Suppressor macrophage treated with lipopolysaccharide for 4 hours (primary cell): Measurements from ENCODE around the gene RNASE9.
"Not testable (repeated sequence)": the region's sequence is repeated elsewhere in the genome, so short reads cannot be mapped to it uniquely, and the experiment has no call there.

ENCODE experiments used
- DNase-seq: peaks from one replicate; pipeline ENCODE4 v3.0.0-alpha.2; 2020

Gene RNASE9

GRCh38 chr14:20560961-20561360, at the start of gene RNASE9:
TSS of gene RNASE9 (minus strand) at chr14:20561047.
- no peak for DNase-seq

- peak; percentile 67 for DNase-seq
Measured at GRCh38 chr14:20610002-20610765, 49.3 kb upstream of the RNASE9 start.

GRCh38 chr14:20609215-20610001, 48.6 kb upstream of the RNASE9 start:
- peak; percentile 93 for DNase-seq

GRCh38 chr14:20608383-20609110, 47.7 kb upstream of the RNASE9 start:
- DNase-seq = no peak

GRCh38 chr14:20607617-20608016, 46.8 kb upstream of the RNASE9 start:
- no peak for DNase-seq

GRCh38 chr14:20606902-20607242, 46.0 kb upstream of the RNASE9 start:
- DNase-seq = no peak

GRCh38 chr14:20606190-20606901, 45.5 kb upstream of the RNASE9 start:
- peak; percentile 65 for DNase-seq

- DNase-seq = no peak
Measured at GRCh38 chr14:20603813-20604690, 43.2 kb upstream of the RNASE9 start.

GRCh38 chr14:20602583-20602982, 41.7 kb upstream of the RNASE9 start:
- no peak for DNase-seq

GRCh38 chr14:20601522-20601921, 40.7 kb upstream of the RNASE9 start:
- DNase-seq = no peak

GRCh38 chr14:20597108-20597507, 36.3 kb upstream of the RNASE9 start:
- no peak for DNase-seq

- not testable (repeated sequence) for DNase-seq
Measured at GRCh38 chr14:20595726-20596125, 34.9 kb upstream of the RNASE9 start.

- DNase-seq = no peak
Measured at GRCh38 chr14:20592574-20592973, 31.7 kb upstream of the RNASE9 start.

- no peak for DNase-seq
Measured at GRCh38 chr14:20591235-20591634, 30.4 kb upstream of the RNASE9 start, which contains the start of gene RNASE12. TSS of gene RNASE12 (minus strand) at chr14:20591376. CDS start at chr14:20590723, 653 bp downstream.

- DNase-seq = no peak
Measured at GRCh38 chr14:20587489-20588154, 26.8 kb upstream of the RNASE9 start, which contains the start of gene RNASE11. TSS of gene RNASE11 (minus strand) at chr14:20588001.

GRCh38 chr14:20583908-20584307, 23.1 kb upstream of the RNASE9 start:
- DNase-seq = no peak

GRCh38 chr14:20583142-20583541, 22.3 kb upstream of the RNASE9 start:
- DNase-seq = no peak

GRCh38 chr14:20580242-20580641, 19.4 kb upstream of the RNASE9 start:
- no peak for DNase-seq

GRCh38 chr14:20578784-20579502, 18.1 kb upstream of the RNASE9 start:
- DNase-seq = no peak

- no peak for DNase-seq
Measured at GRCh38 chr14:20578325-20578724, 17.5 kb upstream of the RNASE9 start.
